GM21717 (cell line): Measurements from ENCODE around the gene AHCYL2.
"Not testable (repeated sequence)": the region's sequence is repeated elsewhere in the genome, so short reads cannot be mapped to it uniquely, and the experiment has no call there.

Experiments
- ATAC-seq: cut with Tn5 transposase; IDR thresholded peaks from one replicate; pipeline ENCODE4 v1.9.1; 2021; ENCODE audit warnings: mild to moderate bottlenecking, moderate library complexity; ENCODE audit not compliant: unreplicated experiment

AHCYL2 gene

GRCh38 chr7:129281163-129281562 is 56.3 kb downstream of the AHCYL2 start:
- no peak for ATAC-seq

GRCh38 chr7:129282865-129283264 is 58.0 kb downstream of the AHCYL2 start:
- ATAC-seq = no peak

GRCh38 chr7:129283936-129284335 is 59.1 kb downstream of the AHCYL2 start:
- no peak for ATAC-seq

- ATAC-seq = no peak
These were observed 60.3 kb downstream of the AHCYL2 start for GRCh38 chr7:129285111-129285510.

- ATAC-seq = no peak
These were observed 68.0 kb downstream of the AHCYL2 start for GRCh38 chr7:129292861-129293260.

GRCh38 chr7:129295015-129295423 is 70.2 kb downstream of the AHCYL2 start:
- ATAC-seq = no peak

GRCh38 chr7:129298268-129298893 is 73.6 kb downstream of the AHCYL2 start:
- no peak for ATAC-seq

GRCh38 chr7:129299889-129300288 is 75.1 kb downstream of the AHCYL2 start:
- no peak for ATAC-seq

- not testable (repeated sequence) for ATAC-seq
These were observed 75.5 kb downstream of the AHCYL2 start for GRCh38 chr7:129300299-129300698.

GRCh38 chr7:129307592-129307991 is 82.8 kb downstream of the AHCYL2 start:
- no peak for ATAC-seq

GRCh38 chr7:129308047-129308446 is 83.2 kb downstream of the AHCYL2 start:
- no peak for ATAC-seq

- no peak for ATAC-seq
These were observed 86.6 kb downstream of the AHCYL2 start for GRCh38 chr7:129311429-129311828.

GRCh38 chr7:129313282-129313681 is 88.5 kb downstream of the AHCYL2 start:
- ATAC-seq = no peak

GRCh38 chr7:129315960-129316359 is 91.1 kb downstream of the AHCYL2 start:
- ATAC-seq = no peak

- ATAC-seq = no peak
These were observed 92.6 kb downstream of the AHCYL2 start for GRCh38 chr7:129317450-129317849.

- no peak for ATAC-seq
These were observed 102.2 kb downstream of the AHCYL2 start for GRCh38 chr7:129327076-129327475.

- no peak for ATAC-seq
These were observed 107.6 kb downstream of the AHCYL2 start for GRCh38 chr7:129332254-129333035.

- ATAC-seq = no peak
These were observed 109.6 kb downstream of the AHCYL2 start for GRCh38 chr7:129334473-129334872.

- no peak for ATAC-seq
These were observed 113.6 kb downstream of the AHCYL2 start for GRCh38 chr7:129338450-129338849.

- ATAC-seq = no peak
These were observed 116.4 kb downstream of the AHCYL2 start for GRCh38 chr7:129341212-129341611.

- no peak for ATAC-seq
These were observed 117.3 kb downstream of the AHCYL2 start for GRCh38 chr7:129341816-129342806.
